Epithelial cell of proximal tubule (primary cell): Measurements from ENCODE around the gene KSR2. TPM values are rescaled to one million over a fixed set of nuclear protein-coding genes. Genes with fewer than 3 reads are reported as not detected.

ENCODE experiments used
- DNase-seq: peaks from one replicate; pipeline ENCODE4 v3.0.0-alpha.2; 2011; ENCODE audit warnings: low read depth
- H3K4me3 ChIP-seq: 2 replicates; pipeline ENCODE4 v1.5.1; 2011; ENCODE audit warnings: low read depth, mild to moderate bottlenecking, low read length
- CTCF ChIP-seq: conservative IDR thresholded peaks from 2 replicates; pipeline ENCODE4 v1.5.1; 2012; ENCODE audit warnings: low read depth, mild to moderate bottlenecking, low read length
- total RNA-seq: library from RNA; depleted of rRNA; stranded (reverse); fragments of >200 nt; gene quantifications from 2 replicates; pipeline ENCODE4 v1.2.3, GENCODE V29; 2015

Gene KSR2
- total RNA-seq, 1 donor from 2014 or later: 0.29 TPM

DNA sequence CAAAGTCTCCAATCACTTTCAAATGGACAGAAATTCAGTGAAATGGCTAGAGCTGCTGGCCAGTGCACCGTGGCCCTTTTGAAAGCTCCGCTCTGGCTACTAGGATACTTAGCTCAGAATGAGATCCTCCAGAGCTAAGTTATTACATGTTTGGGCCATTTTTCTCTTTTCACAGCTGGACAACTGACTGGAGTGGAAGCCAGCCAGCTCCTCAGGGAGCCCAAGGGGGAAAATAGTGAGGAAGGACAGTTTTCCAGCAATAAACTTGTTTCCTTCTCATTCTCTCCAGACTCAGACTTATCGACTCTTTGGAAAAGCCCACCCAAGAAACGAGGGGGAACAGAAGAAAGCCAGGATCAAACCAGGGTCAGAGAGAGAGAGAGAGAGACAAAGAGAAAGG is 266.0 kb downstream of the KSR2 start:
- DNase-seq: no peak
- no peak overlapping the region for H3K4me3 ChIP-seq
- TF ChIP-seq CTCF: no peak

DNA sequence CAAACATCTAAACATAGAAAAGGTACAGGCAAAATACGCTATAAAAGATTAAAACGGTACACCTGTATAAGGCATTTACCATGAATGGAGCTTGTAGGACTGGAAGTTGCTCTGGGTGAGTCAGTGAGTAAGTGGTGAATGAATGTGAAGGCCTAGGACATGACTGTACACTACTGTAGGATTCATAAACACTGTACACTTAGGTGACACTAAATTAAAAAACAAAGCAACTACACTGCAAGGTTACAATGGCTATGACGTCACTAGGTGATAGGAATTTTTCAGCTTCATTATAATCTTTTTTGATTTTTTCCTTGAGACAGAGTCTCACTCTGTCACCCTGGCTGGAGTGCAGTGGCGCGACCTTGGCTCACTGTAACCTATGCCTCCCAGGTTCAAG is 269.2 kb downstream of the KSR2 start:
- no peak overlapping the region for H3K4me3 ChIP-seq
- no peak for TF ChIP-seq CTCF
- DNase-seq: no peak

DNA sequence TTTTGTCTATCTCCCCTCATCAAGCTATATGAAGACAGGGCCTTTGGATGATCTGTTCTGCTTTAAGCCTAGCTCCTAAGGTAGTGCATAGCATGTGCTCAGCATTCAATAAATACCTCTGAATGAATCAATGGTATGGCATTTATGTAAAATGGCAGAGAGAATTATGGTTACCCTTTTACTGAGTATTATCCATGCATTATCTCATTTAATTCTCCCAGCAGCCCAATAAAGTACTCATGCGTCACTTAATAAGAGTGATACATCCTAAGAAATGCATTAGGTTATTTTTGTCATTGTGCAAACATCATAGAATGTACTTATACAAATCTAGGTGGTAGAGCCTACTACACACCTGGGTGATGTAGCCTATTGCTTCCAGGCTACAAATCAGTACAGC is 269.7 kb downstream of the KSR2 start:
- no peak for DNase-seq
- TF ChIP-seq CTCF: no peak
- no peak overlapping the region for H3K4me3 ChIP-seq

DNA sequence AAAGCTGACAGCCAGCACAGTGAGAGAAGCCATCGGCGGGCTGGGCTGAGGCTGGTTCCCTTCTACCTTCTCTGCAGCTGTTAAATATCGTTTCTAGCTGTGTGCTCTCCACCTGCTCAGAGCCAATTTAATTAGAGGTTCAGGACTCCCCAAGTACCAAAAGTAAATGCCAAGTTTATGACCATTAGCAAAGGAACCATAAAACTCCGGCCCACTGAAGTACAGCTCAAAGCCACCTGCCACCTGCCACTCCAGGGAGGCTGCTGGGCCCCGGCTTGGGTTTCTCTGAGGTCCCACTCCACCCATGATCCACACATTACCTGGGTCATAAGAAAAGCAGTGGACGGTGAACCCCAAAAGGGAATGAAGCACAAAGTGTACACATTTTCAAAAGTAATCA is 272.8 kb downstream of the KSR2 start:
- TF ChIP-seq CTCF: no peak
- DNase-seq: no peak
- H3K4me3 ChIP-seq: no peak overlapping the region

DNA sequence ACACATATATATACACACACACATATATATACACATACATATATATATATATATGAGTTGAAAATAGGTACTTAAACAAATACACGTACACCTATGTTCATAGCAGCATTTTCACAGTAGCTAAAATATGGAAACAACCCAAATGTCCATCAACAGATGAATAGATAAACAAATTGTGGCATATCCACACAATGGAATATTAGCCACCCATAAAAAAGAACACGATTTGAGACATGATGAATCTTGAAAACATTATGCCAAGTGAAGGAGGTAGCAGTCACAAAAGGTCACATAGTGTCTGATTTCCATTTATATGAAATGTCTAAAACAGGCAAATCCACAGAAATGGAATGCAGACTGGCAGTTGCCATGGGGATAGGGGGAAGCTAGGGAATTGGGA is 276.3 kb downstream of the KSR2 start:
- DNase-seq: no peak
- H3K4me3 ChIP-seq: no peak overlapping the region
- TF ChIP-seq CTCF: no peak

- no peak for DNase-seq
These were observed 278.9 kb downstream of the KSR2 start for GRCh38 chr12:117689857-117690256.

More at GRCh38 chr12:117689857-117690256, 278.9 kb downstream of the KSR2 start:
- no peak overlapping the region for H3K4me3 ChIP-seq
- no peak for TF ChIP-seq CTCF
